GM23338 (cell line): Measurements from ENCODE around the gene RNF11. TPM values are rescaled to one million over a fixed set of nuclear protein-coding genes. Genes with fewer than 3 reads are reported as not detected.

Experiments used
- ATAC-seq: fragments of 200-7000 bp; cut with Tn5 transposase; 3 replicates; pipeline ENCODE4 v1.9.1; 2020
- DNase-seq: peaks from one replicate; pipeline ENCODE4 v3.0.0-alpha.2; 2015; ENCODE audit warnings: low spot score
- H2AFZ ChIP-seq: fragments of 200-600 bp; sonication (generic); 2 replicates; pipeline ENCODE4 v1.8.0; 2016; ENCODE audit warnings: antibody characterized with exemption, mild to moderate bottlenecking, moderate library complexity
- H3F3A ChIP-seq: fragments of 200-600 bp; sonication (generic); replicated peaks from 2 replicates; pipeline ENCODE4 v1.8.0; 2017; ENCODE audit warnings: antibody characterized with exemption, mixed run types, low read depth
- H3K27ac ChIP-seq: fragments of 200-600 bp; sonication (generic); 2 replicates; pipeline ENCODE4 v1.6.1; 2016; ENCODE audit warnings: low read depth
- H3K27me3 ChIP-seq: fragments of 200-600 bp; sonication (generic); 2 replicates; pipeline ENCODE4 v1.8.0; 2016; ENCODE audit warnings: mild to moderate bottlenecking, mixed run types, moderate library complexity; ENCODE audit not compliant: insufficient read depth
- H3K36me3 ChIP-seq: fragments of 200-600 bp; sonication (generic); 2 replicates; pipeline ENCODE4 v1.8.0; 2016; ENCODE audit warnings: mild to moderate bottlenecking; ENCODE audit not compliant: insufficient read depth
- H3K4me1 ChIP-seq: fragments of 200-600 bp; sonication (generic); 2 replicates; pipeline ENCODE4 v1.8.0; 2016; ENCODE audit warnings: mild to moderate bottlenecking, moderate library complexity; ENCODE audit not compliant: insufficient read depth
- H3K4me2 ChIP-seq: fragments of 200-600 bp; sonication (generic); 2 replicates; pipeline ENCODE4 v1.7.1; 2017; ENCODE audit warnings: mixed run types
- H3K4me3 ChIP-seq: fragments of 200-600 bp; sonication (generic); 2 replicates; pipeline ENCODE4 v1.6.1; 2016; ENCODE audit warnings: mixed run types
- H3K79me2 ChIP-seq: fragments of 200-600 bp; sonication (generic); replicated peaks from 2 replicates; pipeline ENCODE4 v1.8.0; 2017; ENCODE audit warnings: mild to moderate bottlenecking; ENCODE audit not compliant: insufficient read depth
- H3K9me2 ChIP-seq: fragments of 200-600 bp; sonication (generic); 2 replicates; pipeline ENCODE4 v1.8.0; 2017; ENCODE audit not compliant: insufficient read depth
- H4K20me1 ChIP-seq: fragments of 200-600 bp; sonication (generic); replicated peaks from 2 replicates; pipeline ENCODE4 v1.8.0; 2017; ENCODE audit warnings: mild to moderate bottlenecking; ENCODE audit not compliant: insufficient read depth
- H3K27ac Mint-ChIP-seq: 2 replicates; pipeline ENCODE4 v1.8.0; 2020; ENCODE audit warnings: inconsistent platforms, mild to moderate bottlenecking, moderate library complexity, mixed read lengths
- H3K27me3 Mint-ChIP-seq: 3 replicates; pipeline ENCODE4 v1.8.0; 2022; ENCODE audit warnings: low read depth, mild to moderate bottlenecking, moderate library complexity, mixed read lengths, inconsistent platforms; ENCODE audit not compliant: insufficient read depth, poor library complexity
- H3K36me3 Mint-ChIP-seq: 3 replicates; pipeline ENCODE4 v1.8.0; 2021; ENCODE audit warnings: low read depth, mild to moderate bottlenecking, inconsistent platforms, moderate library complexity, mixed read lengths
- H3K4me1 Mint-ChIP-seq: 3 replicates; pipeline ENCODE4 v1.8.0; 2020; ENCODE audit warnings: mild to moderate bottlenecking, inconsistent platforms, mixed read lengths
- H3K4me3 Mint-ChIP-seq: 3 replicates; pipeline ENCODE4 v1.8.0; 2021; ENCODE audit warnings: moderate library complexity, mild to moderate bottlenecking, inconsistent platforms, mixed read lengths
- H3K9me3 Mint-ChIP-seq: 3 replicates; pipeline ENCODE4 v1.8.0; 2020; ENCODE audit warnings: moderate library complexity, mild to moderate bottlenecking, inconsistent platforms, mixed read lengths
- CTCF ChIP-seq, 2 experiments: fragments of 200-600 bp in 1 of 2; sonication (generic) in 1 of 2; conservative IDR thresholded peaks; 2 replicates each; pipeline versions ENCODE4 v1.5.1 to v1.6.1; 2016 to 2017; ENCODE audit warnings: antibody characterized with exemption in 2 of 2, low read depth in 2 of 2, mild to moderate bottlenecking in 2 of 2, moderate library complexity in 1 of 2
- NANOG ChIP-seq: IDR thresholded peaks from 2 replicates; pipeline ENCODE4 v1.6.1; 2016; ENCODE audit warnings: antibody characterized with exemption, borderline replicate concordance
- REST ChIP-seq: IDR thresholded peaks from one replicate; pipeline ENCODE4 v1.6.1; 2018; ENCODE audit warnings: antibody characterized with exemption; ENCODE audit not compliant: unreplicated experiment
- ZNF114 ChIP-seq: fragments of 250-450 bp; sonication (Bioruptor Pico); IDR thresholded peaks from 2 replicates; pipeline ENCODE4 v1.5.0; 2020; ENCODE audit warnings: mild to moderate bottlenecking, moderate library complexity
- ZNF331 ChIP-seq: fragments of 250-450 bp; sonication (Bioruptor Pico); IDR thresholded peaks from 2 replicates; pipeline ENCODE4 v1.5.0; 2020; ENCODE audit warnings: low read depth, mild to moderate bottlenecking, moderate library complexity
- ZNF462 ChIP-seq: fragments of 250-450 bp; sonication (Bioruptor Pico); IDR thresholded peaks from 2 replicates; pipeline ENCODE4 v1.5.0; 2020; ENCODE audit warnings: mild to moderate bottlenecking, moderate library complexity
- polyA plus RNA-seq: library from polyadenylated mRNA; unstranded; fragments of >200 nt; fragmentation: Nextera tagmentation; extraction: Ambion mirVana; gene quantifications from 2 replicates; pipeline ENCODE4 v1.2.1, GENCODE V29; 2016
- total RNA-seq: library from RNA; depleted of rRNA; stranded (reverse); fragments of >200 nt; shearing (Covaris generic); gene quantifications from 2 replicates; pipeline ENCODE4 v1.2.3, GENCODE V29; 2014

Gene RNF11
- total and polyA plus RNA-seq, 2 experiments from 2014 or later, result 22.3 to 43.0 TPM

- no peak for ATAC-seq
- Mint-ChIP-seq H3K9me3 (peaks cover 10% of the 10 kb centered on the region; the same call in 2 of the 3 replicates), H3K4me1 (peaks cover 17% of the 10 kb centered on the region; the same call in 2 of the 3 replicates), H3K27ac (no peak overlapping the region), H3K36me3 (no peaks in the 10 kb centered on the region; the same call in 2 of the 3 replicates), H3K27me3 (peaks cover 19% of the 10 kb centered on the region), H3K4me3 (no peak overlapping the region)
- H4K20me1 ChIP-seq, result no peaks in the 10 kb centered on the region
- H3K27ac ChIP-seq, result no peak overlapping the region
- H2AFZ ChIP-seq, result no peak overlapping the region
- peaks cover 5% of the 10 kb centered on the region; the same call in 1 of the 2 replicates for H3K4me1 ChIP-seq
- no peaks in the 10 kb centered on the region for H3K9me2 ChIP-seq
- TF ChIP-seq ZNF331 (CRISPR knock-in tag) (no peak), CTCF (conservative IDR thresholded peaks at IDR 0.05; ENCODE audit: low read depth in 2 of 2) (no peak), NANOG (no peak), REST (no peak), ZNF114 (CRISPR knock-in tag) (no peak)
- H3K27me3 ChIP-seq, result no peaks in the 10 kb centered on the region
- no peak for DNase-seq
- H3F3A ChIP-seq, result no peaks in the 10 kb centered on the region
- H3K4me3 ChIP-seq, result no peak overlapping the region
- no peaks in the 10 kb centered on the region for H3K79me2 ChIP-seq
- H3K36me3 ChIP-seq, result no peaks in the 10 kb centered on the region
- H3K4me2 ChIP-seq, result no peak overlapping the region
Observed at GRCh38 chr1:51299981-51300670, 64.1 kb downstream of the RNF11 start.

- Histone ChIP-seq H3F3A (no peaks in the 10 kb centered on the region), H3K4me2 (no peak overlapping the region), H3K27ac (no peak overlapping the region), H3K9me2 (no peaks in the 10 kb centered on the region), H4K20me1 (no peaks in the 10 kb centered on the region), H3K4me3 (no peak overlapping the region), H2AFZ (no peak overlapping the region), H3K27me3 (no peaks in the 10 kb centered on the region), H3K4me1 (peaks cover 4% of the 10 kb centered on the region; the same call in 1 of the 2 replicates), H3K36me3 (no peaks in the 10 kb centered on the region), H3K79me2 (no peaks in the 10 kb centered on the region)
- peaks cover 10% of the 10 kb centered on the region; the same call in 2 of the 3 replicates for H3K9me3 Mint-ChIP-seq
- H3K27ac Mint-ChIP-seq, result no peak overlapping the region
- peaks cover 11% of the 10 kb centered on the region; the same call in 2 of the 3 replicates for H3K4me1 Mint-ChIP-seq
- H3K27me3 Mint-ChIP-seq, result peaks cover 16% of the 10 kb centered on the region
- no peak for ATAC-seq
- no peak for DNase-seq
- no peaks in the 10 kb centered on the region; the same call in 2 of the 3 replicates for H3K36me3 Mint-ChIP-seq
- no peak overlapping the region for H3K4me3 Mint-ChIP-seq
- TF ChIP-seq ZNF462 (CRISPR knock-in tag), result no peak
Observed at GRCh38 chr1:51301152-51301843, 65.2 kb downstream of the RNF11 start.
